Testis (tissue), 3 donors: ENCODE measurements around the gene DGKD. TPM values are rescaled to one million over a fixed set of nuclear protein-coding genes. Genes with fewer than 3 reads are reported as not detected.

ENCODE experiments used
- DNase-seq: peaks from one replicate; pipeline ENCODE4 v3.0.0-alpha.2; 2019
- H3K27ac ChIP-seq, 2 donors: fragments of 200-600 bp; sonication (generic); one replicate each; pipeline ENCODE4 v1.5.1; 2019
- H3K27me3 ChIP-seq: fragments of 200-600 bp; sonication (generic); one replicate; pipeline ENCODE4 v1.5.1; 2019
- H3K36me3 ChIP-seq: fragments of 200-600 bp; sonication (generic); one replicate; pipeline ENCODE4 v1.5.1; 2017; ENCODE audit warnings: low read depth; ENCODE audit errors: missing control alignments
- H3K4me1 ChIP-seq: fragments of 200-600 bp; sonication (generic); one replicate; pipeline ENCODE4 v1.5.1; 2019
- H3K4me3 ChIP-seq, 2 donors: fragments of 200-600 bp; sonication (generic); one replicate each; pipeline ENCODE4 v1.5.1; 2017 to 2019
- H3K9me3 ChIP-seq: fragments of 200-600 bp; sonication (generic); one replicate; pipeline ENCODE4 v1.5.1; 2017
- POLR2A ChIP-seq: fragments of 450-650 bp; IDR thresholded peaks from one replicate; pipeline ENCODE4 v1.6.1; 2017; ENCODE audit warnings: antibody characterized with exemption, mild to moderate bottlenecking, moderate library complexity
- WGBS, 2 donors: methylation state at CpG; one replicate each; pipeline ENCODE4 v1.1.5; 2018; 5-methylcytosine and 5-hydroxymethylcytosine counted together
- intact Hi-C: fragments of 100-400 bp; cut with DNase I; formaldehyde crosslinking; loops from one replicate; pipeline ENCODE4 v1.15.1; 2023; ENCODE audit warnings: low total_unique reads
- polyA plus RNA-seq: library from polyadenylated mRNA; stranded (reverse); fragments of 350-450 nt; fragmentation: Illumina TruSeq; extraction: RNeasy Lipid Tissue Mini Kit (QIAGEN cat#74804); gene quantifications from one replicate; pipeline ENCODE4 v1.2.3, GENCODE V29; 2014; ENCODE audit warnings: low read depth, low replicate concordance; ENCODE audit not compliant: insufficient read depth
- small RNA-seq, 2 donors: library from RNA; depleted of rRNA; stranded (forward); fragments of <200 nt; gene quantifications; one replicate each; pipeline ENCODE3, GENCODE V24; 2016
- total RNA-seq, 2 donors: library from RNA; depleted of rRNA; stranded (reverse); fragments of >200 nt; gene quantifications; one replicate each; pipeline ENCODE4 v1.2.3, GENCODE V29; 2016
- TF ChIP-seq, protein P1 (sequence below), 3 experiments: fragments of 450-650 bp in 2 of 3; fragments of 200-600 bp in 1 of 3; sonication (generic) in 1 of 3; IDR thresholded peaks; one replicate each; pipeline ENCODE4 v1.5.1; 2016 to 2019; ENCODE audit warnings: antibody characterized with exemption in 3 of 3, mild to moderate bottlenecking in 2 of 3, moderate library complexity in 1 of 3

The DGKD gene
- total and polyA plus RNA-seq, 3 donors from 2014 or later = 65.1 to 80.1 (median 66.7) TPM

DNA sequence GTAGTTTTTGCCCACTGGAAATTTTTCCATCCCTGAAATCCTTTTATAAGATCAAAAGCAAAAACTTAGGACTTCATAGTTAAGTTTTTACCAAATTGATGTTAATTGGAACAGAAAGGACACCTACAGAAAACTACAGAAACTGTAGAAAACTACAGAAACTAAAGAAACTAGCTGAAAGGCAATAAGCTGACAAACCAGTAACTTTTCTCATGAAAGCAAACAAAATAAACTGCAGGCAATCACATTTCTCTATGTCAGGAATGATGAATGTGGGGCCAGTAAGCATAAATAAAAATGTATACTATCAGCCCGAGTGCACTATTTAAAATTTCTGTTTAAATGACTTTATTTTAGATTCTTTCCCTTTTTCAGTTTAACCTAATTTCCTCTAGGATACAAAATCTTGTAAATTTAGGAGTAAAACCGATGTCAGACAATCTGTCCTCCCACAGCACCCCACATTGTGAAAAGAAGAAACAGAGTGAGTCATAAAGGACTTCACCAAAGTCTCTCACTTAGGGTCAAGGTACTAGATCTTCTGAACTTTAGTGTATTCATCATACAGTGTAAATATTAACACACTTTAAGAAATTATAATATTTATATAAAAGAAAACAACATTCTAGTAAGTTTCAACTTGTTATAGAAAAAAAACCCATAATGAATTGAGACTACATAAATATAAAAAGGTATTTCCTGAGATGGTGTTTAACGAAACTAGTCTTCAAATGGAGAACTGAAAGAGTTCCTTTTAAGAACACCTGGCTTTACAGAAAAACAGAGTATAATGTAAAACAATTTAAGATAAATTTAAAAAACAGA lies 165.7 kb downstream of the DGKD start:
- Histone ChIP-seq H3K4me1 (no peaks in the 10 kb centered on the region), H3K9me3 (no peaks in the 10 kb centered on the region), H3K27me3 (no peaks in the 10 kb centered on the region), H3K4me3 (no peak overlapping the region), H3K27ac (no peak overlapping the region), H3K36me3 (no peaks in the 10 kb centered on the region)
- intact Hi-C loops = no loop called here
- TF ChIP-seq, protein P1, sequence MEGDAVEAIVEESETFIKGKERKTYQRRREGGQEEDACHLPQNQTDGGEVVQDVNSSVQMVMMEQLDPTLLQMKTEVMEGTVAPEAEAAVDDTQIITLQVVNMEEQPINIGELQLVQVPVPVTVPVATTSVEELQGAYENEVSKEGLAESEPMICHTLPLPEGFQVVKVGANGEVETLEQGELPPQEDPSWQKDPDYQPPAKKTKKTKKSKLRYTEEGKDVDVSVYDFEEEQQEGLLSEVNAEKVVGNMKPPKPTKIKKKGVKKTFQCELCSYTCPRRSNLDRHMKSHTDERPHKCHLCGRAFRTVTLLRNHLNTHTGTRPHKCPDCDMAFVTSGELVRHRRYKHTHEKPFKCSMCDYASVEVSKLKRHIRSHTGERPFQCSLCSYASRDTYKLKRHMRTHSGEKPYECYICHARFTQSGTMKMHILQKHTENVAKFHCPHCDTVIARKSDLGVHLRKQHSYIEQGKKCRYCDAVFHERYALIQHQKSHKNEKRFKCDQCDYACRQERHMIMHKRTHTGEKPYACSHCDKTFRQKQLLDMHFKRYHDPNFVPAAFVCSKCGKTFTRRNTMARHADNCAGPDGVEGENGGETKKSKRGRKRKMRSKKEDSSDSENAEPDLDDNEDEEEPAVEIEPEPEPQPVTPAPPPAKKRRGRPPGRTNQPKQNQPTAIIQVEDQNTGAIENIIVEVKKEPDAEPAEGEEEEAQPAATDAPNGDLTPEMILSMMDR (IDR thresholded peaks at IDR 0.05) = no peak
- no peak for TF ChIP-seq POLR2A
- WGBS, 2 donors = 78 to 82% methylated on average over 3 of the region's 3 CpGs
- no peak for DNase-seq

Small RNA genes within 50 kb of the gene (small RNA-seq; reads per million reads assigned to genes)
- 0 reads per million in 2 donors for gene RF00019

Other genes with a start within 250 kb of the DGKD start
- gene ATG16L1, start 102.8 kb upstream of the DGKD start, total RNA-seq = 10 to 100 TPM; 47.2 to 53.1 TPM
- 37.3 TPM for gene ATG16L1, start 102.8 kb upstream of the DGKD start, polyA plus RNA-seq
- 10 to 100 TPM in 1 of 2 donors, 1 to 10 TPM in 1; 5.1 to 10.2 TPM for gene SAG, start 46.7 kb upstream of the DGKD start, total RNA-seq
- 25.6 TPM for gene SAG, start 46.7 kb upstream of the DGKD start, polyA plus RNA-seq
- gene USP40, start 212.3 kb downstream of the DGKD start, total RNA-seq = 10 to 100 TPM; 70.2 to 87.3 TPM
- gene USP40, start 212.3 kb downstream of the DGKD start, polyA plus RNA-seq = 42.0 TPM